Nephron progenitor cell (in vitro differentiated cells): Measurements from ENCODE around the gene MYCBP.
A peak's percentile ranks its signal among the peaks of the same experiment; 100 is the strongest.

Source experiments
- DNase-seq: peaks from one replicate; pipeline ENCODE4 v3.0.0; 2021
- H3K27ac Mint-ChIP-seq: 2 replicates; pipeline ENCODE4 v1.8.0; 2021; ENCODE audit warnings: mild to moderate bottlenecking, moderate library complexity, mixed read lengths
- H3K27me3 Mint-ChIP-seq: 2 replicates; pipeline ENCODE4 v1.8.0; 2021; ENCODE audit warnings: mild to moderate bottlenecking, low read depth, mixed read lengths; ENCODE audit not compliant: poor library complexity
- H3K36me3 Mint-ChIP-seq: 2 replicates; pipeline ENCODE4 v1.8.0; 2021; ENCODE audit warnings: low read depth, mixed read lengths
- H3K4me1 Mint-ChIP-seq: 2 replicates; pipeline ENCODE4 v1.8.0; 2021; ENCODE audit warnings: mixed read lengths
- H3K4me3 Mint-ChIP-seq: 2 replicates; pipeline ENCODE4 v1.8.0; 2021; ENCODE audit warnings: mild to moderate bottlenecking, moderate library complexity, mixed read lengths
- H3K9me3 Mint-ChIP-seq: 2 replicates; pipeline ENCODE4 v1.8.0; 2021; ENCODE audit warnings: mild to moderate bottlenecking, moderate library complexity, mixed read lengths
- CTCF ChIP-seq: fragments of 200-600 bp; sonication (generic); IDR thresholded peaks from 2 replicates; pipeline ENCODE4 v1.5.0; 2021; ENCODE audit warnings: antibody characterized with exemption

MYCBP gene

GRCh38 chr1:38873027-38873969, at the start of gene MYCBP:
MYCBP (minus strand) TSS chr1:38873348; CDS start chr1:38873305, 43 bp downstream.
- DNase-seq: peak; percentile 97
- H3K4me3 Mint-ChIP-seq: peak within 1 kb of the TSS; percentile 94
- peaks cover 16% of the 10 kb centered on the region for H3K36me3 Mint-ChIP-seq
- H3K27me3 Mint-ChIP-seq: no peaks in the 10 kb centered on the region
- peaks cover 28% of the 10 kb centered on the region for H3K4me1 Mint-ChIP-seq
- TF ChIP-seq CTCF: no peak
- no peaks in the 10 kb centered on the region for H3K9me3 Mint-ChIP-seq
- H3K27ac Mint-ChIP-seq: peak within 1 kb of the TSS; percentile 68

GRCh38 chr1:38919130-38919529, 46.0 kb upstream of the MYCBP start:
- TF ChIP-seq CTCF: no peak
- Mint-ChIP-seq H3K27ac (no peak overlapping the region), H3K9me3 (no peaks in the 10 kb centered on the region), H3K4me3 (no peak overlapping the region), H3K36me3 (no peaks in the 10 kb centered on the region), H3K27me3 (peaks cover 5% of the 10 kb centered on the region), H3K4me1 (no peaks in the 10 kb centered on the region)
- no peak for DNase-seq

- H3K27me3 Mint-ChIP-seq: peaks cover 3% of the 10 kb centered on the region
- no peak for TF ChIP-seq CTCF
- H3K27ac Mint-ChIP-seq: no peak overlapping the region
- no peak for DNase-seq
- no peak overlapping the region for H3K4me3 Mint-ChIP-seq
- H3K9me3 Mint-ChIP-seq: no peaks in the 10 kb centered on the region
- H3K4me1 Mint-ChIP-seq: no peaks in the 10 kb centered on the region
- H3K36me3 Mint-ChIP-seq: no peaks in the 10 kb centered on the region
Measured at GRCh38 chr1:38918568-38918967, 45.4 kb upstream of the MYCBP start.

GRCh38 chr1:38917772-38918171, 44.6 kb upstream of the MYCBP start:
- H3K9me3 Mint-ChIP-seq: no peaks in the 10 kb centered on the region
- no peak overlapping the region for H3K4me3 Mint-ChIP-seq
- H3K27ac Mint-ChIP-seq: no peak overlapping the region
- DNase-seq: no peak
- H3K27me3 Mint-ChIP-seq: peaks cover 2% of the 10 kb centered on the region
- TF ChIP-seq CTCF: no peak
- H3K36me3 Mint-ChIP-seq: no peaks in the 10 kb centered on the region
- no peaks in the 10 kb centered on the region for H3K4me1 Mint-ChIP-seq

- H3K27ac Mint-ChIP-seq: no peak overlapping the region
- no peak overlapping the region for H3K4me3 Mint-ChIP-seq
- no peaks in the 10 kb centered on the region for H3K36me3 Mint-ChIP-seq
- TF ChIP-seq CTCF: no peak
- H3K4me1 Mint-ChIP-seq: no peaks in the 10 kb centered on the region
- no peak for DNase-seq
- no peaks in the 10 kb centered on the region for H3K9me3 Mint-ChIP-seq
- peaks cover 2% of the 10 kb centered on the region for H3K27me3 Mint-ChIP-seq
Measured at GRCh38 chr1:38917337-38917736, 44.2 kb upstream of the MYCBP start.
